Liver (tissue), 9 donors: Measurements from ENCODE around the gene DDX46. TPM values are rescaled to one million over a fixed set of nuclear protein-coding genes. Genes with fewer than 3 reads are reported as not detected.
A peak's percentile ranks its signal among the peaks of the same experiment; 100 is the strongest.

ENCODE experiments used
- DNase-seq: peaks from one replicate; pipeline ENCODE4 v3.0.0-alpha.2; 2017; ENCODE audit warnings: low spot score
- H3K27ac ChIP-seq, 2 donors: one replicate each; pipeline ENCODE4 v1.7.0; 2013; ENCODE audit warnings: inconsistent platforms in 2 of 2, low read length in 2 of 2, control low read depth in 1 of 2, low read depth in 1 of 2, mild to moderate bottlenecking in 1 of 2
- H3K27me3 ChIP-seq, 4 donors: one replicate each; pipeline versions ENCODE4 v1.6.1 to v1.7.0; 2013; ENCODE audit warnings: low read length in 3 of 4, inconsistent platforms in 1 of 4, mild to moderate bottlenecking in 1 of 4, moderate library complexity in 1 of 4; ENCODE audit not compliant: control insufficient read depth in 4 of 4, insufficient read depth in 4 of 4
- H3K36me3 ChIP-seq, 4 donors: one replicate each; pipeline versions ENCODE4 v1.6.1 to v1.7.0; 2013; ENCODE audit warnings: low read length in 3 of 4, mild to moderate bottlenecking in 3 of 4, low read depth in 1 of 4, moderate library complexity in 1 of 4; ENCODE audit not compliant: control insufficient read depth in 4 of 4, insufficient read depth in 3 of 4
- H3K4me1 ChIP-seq, 4 donors: one replicate each; pipeline versions ENCODE4 v1.6.1 to v1.7.0; 2013; ENCODE audit warnings: low read length in 3 of 4, mild to moderate bottlenecking in 3 of 4, moderate library complexity in 1 of 4; ENCODE audit not compliant: control insufficient read depth in 4 of 4, insufficient read depth in 4 of 4
- H3K4me3 ChIP-seq, 3 donors: one replicate each; pipeline versions ENCODE4 v1.6.1 to v1.7.0; 2013; ENCODE audit warnings: low read length in 3 of 3, control low read depth in 1 of 3, low read depth in 1 of 3, mild to moderate bottlenecking in 1 of 3
- H3K9ac ChIP-seq, 2 donors: one replicate each; pipeline ENCODE4 v1.7.0; 2013; ENCODE audit warnings: low read length in 2 of 2, mild to moderate bottlenecking in 2 of 2, moderate library complexity in 2 of 2, control low read depth in 1 of 2, low read depth in 1 of 2
- H3K9me3 ChIP-seq, 4 donors: one replicate each; pipeline versions ENCODE4 v1.6.1 to v1.7.0; 2013; ENCODE audit warnings: low read length in 3 of 4; ENCODE audit not compliant: control insufficient read depth in 4 of 4
- ATF3 ChIP-seq: IDR thresholded peaks from 2 replicates; pipeline ENCODE4 v1.6.1; 2016; ENCODE audit warnings: antibody characterized with exemption
- CTCF ChIP-seq: fragments of 150-350 bp; IDR thresholded peaks from 2 replicates; pipeline ENCODE4 v1.5.1; 2017; ENCODE audit warnings: improper control_type of control experiment, low read depth, low read length; ENCODE audit not compliant: missing input control
- EGR1 ChIP-seq, 2 donors: IDR thresholded peaks; 2 replicates each; pipeline ENCODE4 v1.6.1; 2016 to 2018; ENCODE audit warnings: antibody characterized with exemption in 2 of 2, low read depth in 2 of 2
- FOXA1 ChIP-seq: IDR thresholded peaks from 2 replicates; pipeline ENCODE4 v1.6.1; 2016; ENCODE audit warnings: antibody characterized with exemption
- FOXA2 ChIP-seq: IDR thresholded peaks from 2 replicates; pipeline ENCODE4 v1.6.1; 2016; ENCODE audit warnings: antibody characterized with exemption
- GABPA ChIP-seq, 2 donors: IDR thresholded peaks in 1 of 2; conservative IDR thresholded peaks in 1 of 2; 2 replicates each; pipeline ENCODE4 v1.6.1; 2016; ENCODE audit warnings: antibody characterized with exemption in 2 of 2, mild to moderate bottlenecking in 1 of 2, moderate library complexity in 1 of 2
- HNF4A ChIP-seq, 2 donors: conservative IDR thresholded peaks; 2 replicates each; pipeline ENCODE4 v1.6.1; 2016; ENCODE audit warnings: antibody characterized with exemption in 2 of 2, mild to moderate bottlenecking in 2 of 2
- HNF4G ChIP-seq: IDR thresholded peaks from 2 replicates; pipeline ENCODE4 v1.6.1; 2016; ENCODE audit warnings: antibody characterized with exemption
- JUND ChIP-seq, 2 donors: IDR thresholded peaks; 2 replicates each; pipeline ENCODE4 v1.6.1; 2016; ENCODE audit warnings: antibody characterized with exemption in 2 of 2
- MAX ChIP-seq: IDR thresholded peaks from 2 replicates; pipeline ENCODE4 v1.6.1; 2016; ENCODE audit warnings: antibody characterized with exemption
- NR2F2 ChIP-seq: IDR thresholded peaks from 2 replicates; pipeline ENCODE4 v1.6.1; 2016; ENCODE audit warnings: antibody characterized with exemption
- RAD21 ChIP-seq, 2 donors: IDR thresholded peaks; 2 replicates each; pipeline ENCODE4 v1.6.1; 2016; ENCODE audit warnings: antibody characterized with exemption in 2 of 2, mild to moderate bottlenecking in 2 of 2
- REST ChIP-seq: IDR thresholded peaks from 2 replicates; pipeline ENCODE4 v1.6.1; 2016; ENCODE audit warnings: antibody characterized with exemption, mild to moderate bottlenecking
- RXRA ChIP-seq, 2 donors: IDR thresholded peaks; 2 replicates each; pipeline ENCODE4 v1.6.1; 2017 to 2018; ENCODE audit warnings: antibody characterized with exemption in 2 of 2, mild to moderate bottlenecking in 1 of 2
- SP1 ChIP-seq: IDR thresholded peaks from 2 replicates; pipeline ENCODE4 v1.6.1; 2018; ENCODE audit warnings: antibody characterized with exemption, mild to moderate bottlenecking
- TAF1 ChIP-seq: conservative IDR thresholded peaks from 2 replicates; pipeline ENCODE4 v1.6.1; 2016; ENCODE audit warnings: antibody characterized with exemption, mild to moderate bottlenecking
- YY1 ChIP-seq: IDR thresholded peaks from 2 replicates; pipeline ENCODE4 v1.6.1; 2016; ENCODE audit warnings: antibody characterized with exemption, mild to moderate bottlenecking
- ZBTB33 ChIP-seq: IDR thresholded peaks from 2 replicates; pipeline ENCODE4 v1.6.1; 2016; ENCODE audit warnings: antibody characterized with exemption
- WGBS: extraction: QIAGEN DNeasy Blood & Tissue Kit; methylation state at CpG from one replicate; pipeline ENCODE4 v1.1.7; 2013; 5-methylcytosine and 5-hydroxymethylcytosine counted together
- polyA plus RNA-seq, 2 donors: library from polyadenylated mRNA; stranded (reverse) in 1 of 2; unstranded in 1 of 2; fragments of 200-250 nt in 1 of 2; fragments of >200 nt in 1 of 2; fragmentation: Nextera tagmentation in 1 of 2; extraction: Ambion mirVana in 1 of 2; gene quantifications; one replicate each; pipeline versions ENCODE4 v1.2.1 to v1.2.3, GENCODE V29; 2013 to 2015
- total RNA-seq, 2 donors: library from RNA; depleted of rRNA; stranded (reverse); fragments of >200 nt; gene quantifications; one replicate each; pipeline ENCODE4 v1.2.3, GENCODE V29; 2014
- donor health status: healthy.
- donor health status: healthy.
- donor health status: healthy.
- donor health status: healthy.
- donor health status: healthy.

Gene DDX46
- total and polyA plus RNA-seq, 4 donors: 11.2 to 24.3 (median 16.0) TPM

- DNase-seq: no peak
- H3K9me3 ChIP-seq: no peaks in the 10 kb centered on the region
- H3K4me3 ChIP-seq: no peak overlapping the region
- H3K36me3 ChIP-seq: peaks cover 0 to 6% (median 3%) of the 10 kb centered on the region in 4 donors
- no peaks in the 10 kb centered on the region for H3K4me1 ChIP-seq
- TF ChIP-seq YY1 (no peak), REST (no peak), SP1 (no peak), TAF1 (no peak), MAX (no peak), HNF4A (conservative IDR thresholded peaks at IDR 0.05) (no peak), NR2F2 (no peak), CTCF (no peak), RXRA (IDR thresholded peaks at IDR 0.05) (no peak), ZBTB33 (no peak), FOXA1 (no peak), ATF3 (no peak), HNF4G (no peak), GABPA (IDR thresholded peaks at IDR 0.05 in 1 of 2, conservative IDR thresholded peaks at IDR 0.05 in 1 of 2) (no peak), JUND (IDR thresholded peaks at IDR 0.05) (no peak), FOXA2 (no peak), EGR1 (IDR thresholded peaks at IDR 0.05; ENCODE audit: low read depth in 2 of 2) (no peak), RAD21 (IDR thresholded peaks at IDR 0.05) (no peak)
- 93% methylated on average over 3 of the region's 3 CpGs for WGBS
- H3K27ac ChIP-seq: no peak overlapping the region
- no peaks in the 10 kb centered on the region for H3K27me3 ChIP-seq
- H3K9ac ChIP-seq: no peak overlapping the region
Measured at GRCh38 chr5:134749415-134749814, 9.2 kb upstream of the DDX46 start.

GRCh38 chr5:134758176-134758503 lies 439 bp upstream of the DDX46 start:
- peak overlapping the region in 2 of 3 donors; percentile 44 to 76 for H3K4me3 ChIP-seq
- no peaks in the 10 kb centered on the region for H3K9me3 ChIP-seq
- peaks cover 2 to 20% (median 17%) of the 10 kb centered on the region in 4 donors for H3K4me1 ChIP-seq
- no peak overlapping the region for H3K27ac ChIP-seq
- no peaks in the 10 kb centered on the region for H3K27me3 ChIP-seq
- DNase-seq: no peak
- H3K9ac ChIP-seq: no peak overlapping the region
- no peaks in the 10 kb centered on the region for H3K36me3 ChIP-seq
- 28% methylated on average over 9 of the region's 9 CpGs for WGBS
- TF ChIP-seq MAX: no peak
- no peak for TF ChIP-seq JUND (IDR thresholded peaks at IDR 0.05)
- no peak for TF ChIP-seq HNF4G
- no peak for TF ChIP-seq FOXA1
- TF ChIP-seq TAF1: no peak
- TF ChIP-seq CTCF: no peak
- TF ChIP-seq RAD21 (IDR thresholded peaks at IDR 0.05): no peak
- no peak for TF ChIP-seq FOXA2
- no peak for TF ChIP-seq HNF4A (conservative IDR thresholded peaks at IDR 0.05)
- TF ChIP-seq RXRA (IDR thresholded peaks at IDR 0.05): no peak
- no peak for TF ChIP-seq REST
- no peak for TF ChIP-seq YY1
- TF ChIP-seq GABPA (IDR thresholded peaks at IDR 0.05 in 1 of 2, conservative IDR thresholded peaks at IDR 0.05 in 1 of 2): no peak
